22Rv1 (cell line): ENCODE measurements around the gene DNAJC7.

Source experiments
- H3K27ac ChIP-seq: fragments of 450-650 bp; 2 replicates; pipeline ENCODE4 v1.5.1; 2017
- ZFX ChIP-seq: fragments of 450-650 bp; IDR thresholded peaks from 2 replicates; pipeline ENCODE4 v1.6.1; 2017; ENCODE audit warnings: antibody characterized with exemption, borderline replicate concordance
- TF ChIP-seq, protein P1 (sequence below): fragments of 450-650 bp; IDR thresholded peaks from 2 replicates; pipeline ENCODE4 v1.5.1; 2017; ENCODE audit warnings: mild to moderate bottlenecking

The DNAJC7 gene

DNA sequence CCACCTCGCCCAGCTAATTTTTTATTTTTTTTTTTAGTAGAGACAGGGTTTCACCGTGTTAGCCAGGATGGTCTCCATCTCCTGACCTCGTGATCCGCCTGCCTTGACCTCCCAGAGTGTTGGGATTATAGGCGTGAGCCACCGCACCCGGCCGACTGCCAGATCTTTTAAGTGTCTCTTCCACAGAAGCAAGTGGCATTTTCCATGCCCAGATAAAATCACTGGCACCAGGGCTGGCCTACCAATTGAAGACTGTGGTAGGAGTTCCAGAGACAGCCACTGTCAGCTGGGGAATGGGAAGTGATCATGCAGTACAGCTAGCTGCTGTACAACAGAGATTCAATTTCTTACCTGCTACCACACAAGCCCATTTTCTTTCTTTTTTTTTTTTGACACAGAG, 32.8 kb downstream of the DNAJC7 start:
- no peak for TF ChIP-seq ZFX
- TF ChIP-seq, protein P1, sequence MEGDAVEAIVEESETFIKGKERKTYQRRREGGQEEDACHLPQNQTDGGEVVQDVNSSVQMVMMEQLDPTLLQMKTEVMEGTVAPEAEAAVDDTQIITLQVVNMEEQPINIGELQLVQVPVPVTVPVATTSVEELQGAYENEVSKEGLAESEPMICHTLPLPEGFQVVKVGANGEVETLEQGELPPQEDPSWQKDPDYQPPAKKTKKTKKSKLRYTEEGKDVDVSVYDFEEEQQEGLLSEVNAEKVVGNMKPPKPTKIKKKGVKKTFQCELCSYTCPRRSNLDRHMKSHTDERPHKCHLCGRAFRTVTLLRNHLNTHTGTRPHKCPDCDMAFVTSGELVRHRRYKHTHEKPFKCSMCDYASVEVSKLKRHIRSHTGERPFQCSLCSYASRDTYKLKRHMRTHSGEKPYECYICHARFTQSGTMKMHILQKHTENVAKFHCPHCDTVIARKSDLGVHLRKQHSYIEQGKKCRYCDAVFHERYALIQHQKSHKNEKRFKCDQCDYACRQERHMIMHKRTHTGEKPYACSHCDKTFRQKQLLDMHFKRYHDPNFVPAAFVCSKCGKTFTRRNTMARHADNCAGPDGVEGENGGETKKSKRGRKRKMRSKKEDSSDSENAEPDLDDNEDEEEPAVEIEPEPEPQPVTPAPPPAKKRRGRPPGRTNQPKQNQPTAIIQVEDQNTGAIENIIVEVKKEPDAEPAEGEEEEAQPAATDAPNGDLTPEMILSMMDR, result no peak
- H3K27ac ChIP-seq, result no peak overlapping the region

DNA sequence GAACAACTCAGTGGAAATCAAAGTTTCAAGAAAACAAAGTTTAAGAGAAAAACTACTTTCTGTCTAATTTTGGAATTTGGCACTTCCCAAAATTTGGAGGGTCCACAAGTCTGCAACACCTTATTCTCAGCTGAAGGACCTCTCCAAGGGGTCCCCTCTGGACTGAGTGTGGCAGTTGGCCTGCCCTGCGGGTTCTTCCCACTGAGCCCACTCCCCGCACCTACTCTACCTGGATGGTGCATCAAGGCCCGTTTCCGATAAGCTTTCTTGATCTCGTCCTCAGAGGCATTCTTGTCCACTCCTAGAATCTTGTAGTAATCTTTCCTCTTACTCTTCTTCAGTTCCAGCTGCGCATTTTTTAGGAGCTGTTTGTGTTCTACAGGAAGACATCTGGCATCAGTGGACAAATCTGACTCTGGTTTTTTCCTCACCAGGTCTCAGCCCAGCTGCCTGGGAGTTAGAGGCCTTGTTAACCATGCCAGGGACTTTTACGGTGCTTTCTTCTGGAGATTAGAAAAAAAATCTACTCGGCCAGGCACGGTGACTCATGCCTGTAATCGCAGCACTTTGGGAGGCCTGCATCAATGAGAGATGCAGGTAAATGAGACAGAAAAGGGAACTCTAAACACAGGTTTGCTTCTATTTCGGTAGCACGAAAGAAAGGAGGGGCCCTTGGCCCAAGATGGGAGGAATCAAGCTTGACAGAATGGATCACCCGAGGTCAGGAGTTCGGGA, 35.0 kb downstream of the DNAJC7 start:
- H3K27ac ChIP-seq, result no peak overlapping the region
- no peak for TF ChIP-seq ZFX
- TF ChIP-seq, protein P1, result no peak

DNA sequence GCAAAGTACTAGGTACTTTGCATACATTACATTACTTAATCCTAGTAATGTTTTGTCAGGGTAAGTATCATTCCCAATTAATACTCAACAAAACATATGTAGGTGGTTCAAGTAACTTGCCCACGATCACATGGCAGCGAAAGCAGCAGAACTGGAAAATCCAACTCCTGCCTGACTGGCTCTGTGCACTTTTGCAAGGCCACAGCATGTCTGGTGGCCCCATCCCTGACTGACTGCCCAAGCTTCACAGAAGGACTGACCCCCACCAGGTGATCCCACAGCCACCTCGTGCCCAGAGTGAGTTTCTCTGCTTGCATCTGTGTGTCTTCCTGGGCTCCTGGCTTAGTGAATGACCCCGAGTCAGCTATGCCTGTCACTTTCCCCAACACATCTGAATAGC, 39.2 kb downstream of the DNAJC7 start:
- TF ChIP-seq ZFX, result no peak
- TF ChIP-seq, protein P1, result no peak
- H3K27ac ChIP-seq, result peak overlapping the region; percentile 51

DNA sequence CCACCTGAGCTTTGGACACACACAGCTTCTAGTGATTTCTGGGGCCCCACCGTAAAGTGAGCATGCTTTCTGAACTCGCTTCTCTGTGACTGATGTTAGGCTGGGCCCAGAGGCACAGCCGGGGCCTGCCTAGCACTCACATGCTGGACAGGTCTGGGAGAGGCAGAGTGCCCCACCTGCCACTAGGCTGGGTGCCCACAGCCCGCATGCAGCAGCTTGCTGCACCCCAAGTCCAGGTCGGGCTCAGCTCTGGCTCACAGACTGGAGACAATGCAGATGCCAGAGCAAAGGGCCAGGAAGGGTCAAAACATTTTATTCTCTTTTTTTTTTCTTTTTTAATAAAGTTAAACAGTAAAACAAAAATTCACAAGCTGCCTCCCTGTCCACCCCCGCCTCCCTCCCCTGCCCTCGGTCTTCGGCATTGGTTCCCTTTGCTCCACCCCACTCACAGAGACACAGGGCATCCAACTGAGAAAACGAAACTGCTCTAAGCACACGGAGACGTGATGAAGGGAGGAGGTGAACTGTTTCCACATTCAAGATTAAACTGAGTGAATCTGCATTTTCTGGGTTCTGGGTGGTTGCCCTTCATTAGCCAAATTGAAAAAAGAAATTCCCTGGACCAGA, 41.0 kb downstream of the DNAJC7 start:
- H3K27ac ChIP-seq, result no peak overlapping the region
- TF ChIP-seq, protein P1, result no peak
- TF ChIP-seq ZFX, result no peak

DNA sequence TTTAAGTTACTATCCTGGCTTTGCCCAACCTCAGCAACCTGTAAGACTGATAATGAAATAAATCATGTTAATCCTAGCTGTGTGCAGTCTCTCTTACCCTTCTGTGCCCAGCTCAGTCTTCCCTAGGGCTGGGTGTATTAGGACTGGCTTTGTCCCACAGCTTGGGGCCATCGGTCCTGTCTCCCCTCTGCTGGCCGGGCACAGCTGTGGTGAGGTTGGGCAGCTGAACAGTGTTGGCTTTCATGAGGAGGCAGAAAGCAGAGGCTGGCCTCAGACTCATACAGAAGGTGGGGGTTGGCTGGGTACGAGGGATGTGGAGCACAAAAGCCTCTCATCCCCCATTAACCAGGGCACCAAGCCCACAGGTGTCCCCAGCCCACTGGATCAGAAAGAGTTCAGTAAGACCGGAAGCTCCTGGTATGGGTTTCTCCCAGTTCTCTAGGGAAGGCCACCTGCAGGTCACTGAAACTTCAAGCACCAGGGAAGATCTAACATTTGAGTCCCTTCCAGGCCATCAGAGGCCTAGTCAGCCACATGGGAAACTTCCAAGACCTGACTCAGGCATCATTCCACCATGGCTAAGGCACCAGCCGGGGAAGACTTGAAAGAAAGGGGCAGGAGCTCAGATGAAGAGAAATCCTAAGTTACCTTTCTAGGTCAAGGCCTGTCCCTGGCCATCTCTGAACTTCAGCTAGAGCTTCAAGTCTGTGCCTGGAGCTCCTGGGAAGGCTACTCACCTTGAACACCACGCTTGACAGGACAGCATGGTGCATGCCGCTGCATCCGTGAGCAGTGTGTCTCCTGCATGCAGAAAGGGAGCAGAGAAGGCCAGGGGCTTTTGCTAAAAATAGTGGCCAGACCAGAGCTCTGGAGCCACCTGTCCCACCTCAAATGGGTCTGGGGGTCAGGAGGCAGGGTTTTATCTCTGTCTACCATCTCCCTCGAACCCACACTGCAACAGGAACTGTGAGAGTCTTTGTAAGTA, 41.8 kb downstream of the DNAJC7 start:
- TF ChIP-seq, protein P1, result no peak
- TF ChIP-seq ZFX, result no peak
- H3K27ac ChIP-seq, result 0 out of 2 replicates have a peak overlapping the region, but pooled peaks have one; percentile 4

DNA sequence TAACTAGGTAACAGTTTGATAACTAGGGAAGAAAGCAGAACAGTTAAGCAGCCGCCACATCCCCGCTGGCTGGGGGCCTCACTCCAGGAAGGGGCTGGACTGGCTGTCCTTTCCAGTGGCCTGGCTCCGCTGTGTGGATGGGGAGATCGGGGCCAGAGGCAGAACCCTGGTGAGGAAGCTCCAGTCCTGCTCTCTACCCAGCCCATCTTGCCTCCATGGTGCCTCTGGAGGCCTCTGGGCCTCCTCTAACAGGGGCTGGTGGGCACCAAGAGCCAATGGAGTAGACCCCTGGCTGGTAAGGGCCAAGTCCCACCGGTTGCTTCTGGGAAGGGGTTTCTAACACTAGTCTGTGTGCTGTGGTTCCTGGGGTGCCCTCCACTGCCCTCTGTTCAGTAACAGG, 42.6 kb downstream of the DNAJC7 start:
- TF ChIP-seq, protein P1, result no peak
- no peak for TF ChIP-seq ZFX
- H3K27ac ChIP-seq, result 0 out of 2 replicates have a peak overlapping the region, but pooled peaks have one; percentile 4
